ENCODE results near the gene EPB41L5.

The EPB41L5 gene

GRCh38 chr2:120224256-120224655 is 211.4 kb downstream of the EPB41L5 start:
- in situ Hi-C loops (cut with MboI; ENCODE audit: low sequenced_read_pairs), result no loop called here

- in situ Hi-C loops (cut with MboI; ENCODE audit: low sequenced_read_pairs), result no loop called here
These were observed 212.1 kb downstream of the EPB41L5 start for GRCh38 chr2:120224735-120225548.

GRCh38 chr2:120225549-120226065 is 212.7 kb downstream of the EPB41L5 start:
- in situ Hi-C loops (cut with MboI; ENCODE audit: low sequenced_read_pairs), result no loop called here

GRCh38 chr2:120226316-120226715 is 213.4 kb downstream of the EPB41L5 start:
- in situ Hi-C loops (cut with MboI; ENCODE audit: low sequenced_read_pairs), result no loop called here

- in situ Hi-C loops (cut with MboI; ENCODE audit: low sequenced_read_pairs), result no loop called here
These were observed 214.5 kb downstream of the EPB41L5 start for GRCh38 chr2:120227111-120227991.

GRCh38 chr2:120228503-120228902 is 215.6 kb downstream of the EPB41L5 start:
- in situ Hi-C loops (cut with MboI; ENCODE audit: low sequenced_read_pairs), result no loop called here

Measured in HL-60/S4 treated with phorbol 12-myristate 13-acetate at 8.2 ng/mL for 4 days and 3 days (cell line).